ENCODE results near the gene TMEM204. TPM values are rescaled to one million over a fixed set of nuclear protein-coding genes. Genes with fewer than 3 reads are reported as not detected.

Gene TMEM204
- total RNA-seq, 2 experiments from 2014 or later = 12.6 to 17.5 TPM

GRCh38 chr16:1534021-1535020, 855 bp downstream of the TMEM204 start:
- intact Hi-C loops (cut with DNase I, micrococcal nuclease) = loop anchor here (1.0 to 5.0 kb wide), 9 partner anchors 9 to 238 kb away; partner anchors contain the start of genes CRAMP1 (in 2 of the 2), IFT140 (in 2 of the 2), EME2 (in 1 of the 2) and JPT2 (in 1 of the 2)
- ChIA-PET POLR2A (interaction anchor here (0.7 kb wide), 1 partner anchor 229 kb away, joined by 6 read pairs; no protein-coding TSS in a partner anchor), CTCF (interaction anchor here (0.7 kb wide), 2 partner anchors 21 to 303 kb away, joined by 3 read pairs; no protein-coding TSS in a partner anchor)
- ATAC-seq (peak; percentile 28), DNase-seq (peak; percentile 57)
- H3K4me3 Mint-ChIP-seq = peak overlapping the region; percentile 95
- no peaks in the 10 kb centered on the region for H3K27me3 Mint-ChIP-seq
- H3K27ac Mint-ChIP-seq = peak overlapping the region; percentile 94
- peaks cover 48% of the 10 kb centered on the region for H3K4me1 Mint-ChIP-seq
- H3K36me3 Mint-ChIP-seq (ENCODE audit: low read depth) = peaks cover 43% of the 10 kb centered on the region
- no peaks in the 10 kb centered on the region for H3K9me3 Mint-ChIP-seq (ENCODE audit: low read depth)

GRCh38 chr16:1535391-1536291, 2.2 kb downstream of the TMEM204 start:
- H3K27me3 Mint-ChIP-seq = no peaks in the 10 kb centered on the region
- ATAC-seq (peak; percentile 37), DNase-seq (peak; percentile 57)
- peak overlapping the region; percentile 94 for H3K27ac Mint-ChIP-seq
- peaks cover 45% of the 10 kb centered on the region for H3K36me3 Mint-ChIP-seq (ENCODE audit: low read depth)
- intact Hi-C loops (cut with DNase I, micrococcal nuclease) = loop anchor here (1.0 to 5.0 kb wide), 8 partner anchors 8 to 237 kb away; partner anchors contain the start of genes CRAMP1 (in 2 of the 2), IFT140 (in 2 of the 2), EME2 (in 1 of the 2) and JPT2 (in 1 of the 2)
- peak overlapping the region; percentile 95 for H3K4me3 Mint-ChIP-seq
- CTCF ChIA-PET = interaction anchor here (0.7 kb wide), 2 partner anchors 22 to 108 kb away, joined by 3 read pairs; no protein-coding TSS in a partner anchor
- POLR2A ChIA-PET = interaction anchor here (0.6 to 0.7 kb wide), 3 partner anchors 116 to 233 kb away, joined by 3 to 7 read pairs (median 6); no protein-coding TSS in a partner anchor
- H3K4me1 Mint-ChIP-seq = peaks cover 49% of the 10 kb centered on the region
- H3K9me3 Mint-ChIP-seq (ENCODE audit: low read depth) = no peaks in the 10 kb centered on the region

GRCh38 chr16:1536601-1537000, 3.1 kb downstream of the TMEM204 start:
- peaks cover 52% of the 10 kb centered on the region for H3K4me1 Mint-ChIP-seq
- ChIA-PET POLR2A (no interaction called here), CTCF (no interaction called here)
- H3K9me3 Mint-ChIP-seq (ENCODE audit: low read depth) = no peaks in the 10 kb centered on the region
- H3K36me3 Mint-ChIP-seq (ENCODE audit: low read depth) = peaks cover 45% of the 10 kb centered on the region
- intact Hi-C loops (cut with DNase I, micrococcal nuclease) = loop anchor here in 1 of 2 experiments (5.0 kb wide), 1 partner anchor 76 kb away; the partner anchor contains the start of genes CRAMP1 and IFT140
- ATAC-seq (no peak), DNase-seq (no peak)
- H3K27me3 Mint-ChIP-seq = no peaks in the 10 kb centered on the region
- peak overlapping the region; percentile 95 for H3K4me3 Mint-ChIP-seq
- H3K27ac Mint-ChIP-seq = peak overlapping the region; percentile 94

- Mint-ChIP-seq H3K27me3 (no peaks in the 10 kb centered on the region), H3K9me3 (ENCODE audit: low read depth) (no peaks in the 10 kb centered on the region), H3K36me3 (ENCODE audit: low read depth) (peaks cover 45% of the 10 kb centered on the region), H3K4me3 (peak overlapping the region; percentile 95), H3K4me1 (peaks cover 56% of the 10 kb centered on the region), H3K27ac (peak overlapping the region; percentile 94)
- CTCF ChIA-PET = interaction anchor here (0.9 kb wide), 1 partner anchor 23 kb away, joined by 4 read pairs; no protein-coding TSS in a partner anchor
- ATAC-seq (no peak), DNase-seq (no peak)
- intact Hi-C loops (cut with DNase I, micrococcal nuclease) = loop anchor here in 1 of 2 experiments (5.0 kb wide), 1 partner anchor 75 kb away; the partner anchor contains the start of genes CRAMP1 and IFT140
- POLR2A ChIA-PET = no interaction called here
Observed at GRCh38 chr16:1537138-1537577, 3.7 kb downstream of the TMEM204 start.

- Mint-ChIP-seq H3K27ac (peak overlapping the region; percentile 94), H3K4me1 (peaks cover 57% of the 10 kb centered on the region), H3K27me3 (no peaks in the 10 kb centered on the region), H3K36me3 (ENCODE audit: low read depth) (peaks cover 46% of the 10 kb centered on the region), H3K4me3 (peak overlapping the region; percentile 95), H3K9me3 (ENCODE audit: low read depth) (no peaks in the 10 kb centered on the region)
- ChIA-PET CTCF (interaction anchor here (0.7 to 1.3 kb wide), 3 partner anchors 24 to 178 kb away, joined by 3 to 4 read pairs (median 4); no protein-coding TSS in a partner anchor), POLR2A (no interaction called here)
- ATAC-seq = peak; percentile 3
- peak; percentile 60 for DNase-seq
- intact Hi-C loops (cut with DNase I, micrococcal nuclease) = loop anchor here in 1 of 2 experiments (5.0 kb wide), 1 partner anchor 74 kb away; the partner anchor contains the start of genes CRAMP1 and IFT140
Observed at GRCh38 chr16:1537763-1538289, 4.4 kb downstream of the TMEM204 start.

- Mint-ChIP-seq H3K36me3 (ENCODE audit: low read depth) (peaks cover 53% of the 10 kb centered on the region), H3K27ac (peak overlapping the region; percentile 94), H3K4me1 (peaks cover 62% of the 10 kb centered on the region), H3K9me3 (ENCODE audit: low read depth) (no peaks in the 10 kb centered on the region), H3K27me3 (no peaks in the 10 kb centered on the region), H3K4me3 (peak overlapping the region; percentile 95)
- peak; percentile 13 for ATAC-seq
- intact Hi-C loops (cut with DNase I, micrococcal nuclease) = loop anchor here in 1 of 2 experiments (5.0 kb wide), 1 partner anchor 73 kb away; the partner anchor contains the start of genes CRAMP1 and IFT140
- peak; percentile 70 for DNase-seq
- ChIA-PET POLR2A (no interaction called here), CTCF (interaction anchor here (1.3 kb wide), 1 partner anchor 174 kb away, joined by 4 read pairs; no protein-coding TSS in a partner anchor)
Observed at GRCh38 chr16:1538804-1539520, 5.5 kb downstream of the TMEM204 start.

GRCh38 chr16:1539720-1540555, 6.5 kb downstream of the TMEM204 start:
- peaks cover 48% of the 10 kb centered on the region for H3K36me3 Mint-ChIP-seq (ENCODE audit: low read depth)
- H3K27me3 Mint-ChIP-seq = no peaks in the 10 kb centered on the region
- peaks cover 71% of the 10 kb centered on the region for H3K4me1 Mint-ChIP-seq
- CTCF ChIA-PET = no interaction called here
- peak overlapping the region; percentile 47 for H3K27ac Mint-ChIP-seq
- intact Hi-C loops (cut with DNase I, micrococcal nuclease) = loop anchor here in 1 of 2 experiments (5.0 to 10.0 kb wide), 2 partner anchors 72 to 175 kb away; partner anchors contain the start of genes CRAMP1 and IFT140
- POLR2A ChIA-PET = no interaction called here
- ATAC-seq (no peak), DNase-seq (no peak)
- H3K4me3 Mint-ChIP-seq = no peak overlapping the region
- H3K9me3 Mint-ChIP-seq (ENCODE audit: low read depth) = no peaks in the 10 kb centered on the region

- H3K4me1 Mint-ChIP-seq = peaks cover 77% of the 10 kb centered on the region
Observed at GRCh38 chr16:1540556-1540855, 7.0 kb downstream of the TMEM204 start.

More at GRCh38 chr16:1540556-1540855, 7.0 kb downstream of the TMEM204 start:
- no peak for DNase-seq
- POLR2A ChIA-PET = no interaction called here
- peak overlapping the region; percentile 76 for H3K27ac Mint-ChIP-seq
- no peaks in the 10 kb centered on the region for H3K9me3 Mint-ChIP-seq (ENCODE audit: low read depth)
- H3K27me3 Mint-ChIP-seq = no peaks in the 10 kb centered on the region
- CTCF ChIA-PET = no interaction called here
- no peak for ATAC-seq
- no peak overlapping the region for H3K4me3 Mint-ChIP-seq
- H3K36me3 Mint-ChIP-seq (ENCODE audit: low read depth) = peaks cover 46% of the 10 kb centered on the region
- intact Hi-C loops (cut with DNase I, micrococcal nuclease) = loop anchor here in 1 of 2 experiments (10.0 kb wide), 1 partner anchor 176 kb away; no protein-coding TSS in a partner anchor
